Fibroblast of skin of right biceps (primary cell): ENCODE data around the gene AKT1S1.
A peak's percentile ranks its signal among the peaks of the same experiment; 100 is the strongest.

Experiments used
- DNase-seq: peaks from one replicate; pipeline ENCODE4 v3.0.0-alpha.2; 2013

Gene AKT1S1

GRCh38 chr19:49866933-49867782 is 10.0 kb downstream of the AKT1S1 start, which contains the start of gene PNKP:
PNKP (minus strand) TSS chr19:49867576; CDS start chr19:49867204, 372 bp downstream.
- DNase-seq = peak; percentile 88

GRCh38 chr19:49864890-49865289 is 12.3 kb downstream of the AKT1S1 start:
- DNase-seq = no peak

GRCh38 chr19:49863935-49864320 is 13.2 kb downstream of the AKT1S1 start:
- no peak for DNase-seq

- DNase-seq = no peak
Measured at GRCh38 chr19:49863254-49863934, 13.8 kb downstream of the AKT1S1 start.

- no peak for DNase-seq
Measured at GRCh38 chr19:49862391-49863253, 14.5 kb downstream of the AKT1S1 start.

GRCh38 chr19:49861541-49862378 is 15.4 kb downstream of the AKT1S1 start:
- DNase-seq = no peak

GRCh38 chr19:49861107-49861506 is 16.0 kb downstream of the AKT1S1 start:
- DNase-seq = no peak

GRCh38 chr19:49860336-49861102 is 16.6 kb downstream of the AKT1S1 start:
- no peak for DNase-seq

GRCh38 chr19:49859682-49860335 is 17.3 kb downstream of the AKT1S1 start:
- DNase-seq = no peak

GRCh38 chr19:49858088-49858985 is 18.8 kb downstream of the AKT1S1 start:
- DNase-seq = no peak

- DNase-seq = no peak
Measured at GRCh38 chr19:49857838-49858087, 19.4 kb downstream of the AKT1S1 start.

GRCh38 chr19:49857061-49857837 is 19.9 kb downstream of the AKT1S1 start:
- no peak for DNase-seq

GRCh38 chr19:49856574-49857021 is 20.6 kb downstream of the AKT1S1 start:
- DNase-seq = no peak

- DNase-seq = no peak
Measured at GRCh38 chr19:49855676-49856573, 21.2 kb downstream of the AKT1S1 start.

- DNase-seq = no peak
Measured at GRCh38 chr19:49855277-49855675, 21.9 kb downstream of the AKT1S1 start.

- DNase-seq = no peak
Measured at GRCh38 chr19:49854378-49855263, 22.5 kb downstream of the AKT1S1 start.

- no peak for DNase-seq
Measured at GRCh38 chr19:49853852-49854377, 23.2 kb downstream of the AKT1S1 start.
